ACC112 (cell line): ENCODE results near the gene TRNP1.

Experiments used
- H2AFZ ChIP-seq: fragments of 200-600 bp; sonication (generic); one replicate; pipeline ENCODE4 v1.6.0; 2017; ENCODE audit warnings: antibody characterized with exemption, low read length; ENCODE audit not compliant: unreplicated experiment
- H3K27ac ChIP-seq: fragments of 200-600 bp; sonication (generic); 2 replicates; pipeline ENCODE4 v1.5.1; 2014; ENCODE audit warnings: low read depth, mild to moderate bottlenecking, antibody characterized with exemption, low read length, moderate library complexity
- H3K27me3 ChIP-seq: fragments of 200-600 bp; sonication (generic); 2 replicates; pipeline ENCODE4 v1.6.1; 2014; ENCODE audit warnings: mild to moderate bottlenecking, antibody characterized with exemption, low read length, moderate library complexity, mixed read lengths; ENCODE audit not compliant: insufficient read depth
- H3K36me3 ChIP-seq: fragments of 200-600 bp; sonication (generic); 2 replicates; pipeline ENCODE4 v1.6.1; 2016; ENCODE audit warnings: mild to moderate bottlenecking, antibody characterized with exemption, low read length, moderate library complexity, mixed read lengths; ENCODE audit not compliant: insufficient read depth
- H3K4me1 ChIP-seq: fragments of 200-600 bp; sonication (generic); one replicate; pipeline ENCODE4 v1.6.1; 2016; ENCODE audit warnings: low read length, mixed read lengths; ENCODE audit not compliant: insufficient read depth, unreplicated experiment, control insufficient read depth
- H3K4me3 ChIP-seq: fragments of 200-600 bp; sonication (generic); 2 replicates; pipeline ENCODE4 v1.5.1; 2014; ENCODE audit warnings: mild to moderate bottlenecking, low read depth, low read length
- H3K79me2 ChIP-seq: fragments of 200-600 bp; sonication (generic); one replicate; pipeline ENCODE4 v1.6.0; 2016; ENCODE audit warnings: low read length; ENCODE audit not compliant: control insufficient read depth, unreplicated experiment, insufficient read depth

Gene TRNP1

DNA sequence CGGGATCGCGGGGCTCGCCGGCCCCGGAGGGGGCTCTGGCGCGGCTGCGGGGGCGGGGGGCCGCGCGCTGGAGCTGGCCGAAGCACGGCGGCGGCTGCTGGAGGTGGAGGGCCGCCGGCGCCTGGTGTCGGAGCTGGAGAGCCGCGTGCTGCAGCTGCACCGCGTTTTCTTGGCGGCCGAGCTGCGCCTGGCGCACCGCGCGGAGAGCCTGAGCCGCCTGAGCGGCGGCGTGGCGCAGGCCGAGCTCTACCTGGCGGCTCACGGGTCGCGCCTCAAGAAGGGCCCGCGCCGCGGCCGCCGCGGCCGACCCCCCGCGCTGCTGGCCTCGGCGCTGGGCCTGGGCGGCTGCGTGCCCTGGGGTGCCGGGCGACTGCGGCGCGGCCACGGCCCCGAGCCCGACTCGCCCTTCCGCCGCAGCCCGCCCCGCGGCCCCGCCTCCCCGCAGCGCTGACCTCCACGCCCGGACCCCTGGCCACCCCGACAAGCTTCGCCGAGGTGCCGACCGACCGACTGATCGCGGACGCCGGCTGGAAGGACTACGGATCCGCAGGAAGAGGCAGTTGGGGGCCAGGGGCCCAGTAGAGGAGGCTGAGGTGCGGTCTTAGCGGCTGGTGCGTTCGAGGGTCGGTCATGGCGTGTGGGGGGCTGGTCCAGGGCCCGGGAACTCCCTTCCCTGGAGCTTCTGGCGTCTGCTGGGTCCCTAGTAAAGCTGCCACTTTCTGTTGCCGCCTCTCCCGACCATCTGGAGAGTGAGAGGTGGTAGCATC, 711 bp downstream of the TRNP1 start:
- H3K27ac ChIP-seq: no peak overlapping the region
- peak overlapping the region; percentile 73 for H2AFZ ChIP-seq
- peaks cover 59% of the 10 kb centered on the region for H3K4me1 ChIP-seq
- peak overlapping the region; percentile 92 for H3K4me3 ChIP-seq
- no peaks in the 10 kb centered on the region for H3K36me3 ChIP-seq
- no peaks in the 10 kb centered on the region for H3K27me3 ChIP-seq
- H3K79me2 ChIP-seq: peaks cover 28% of the 10 kb centered on the region

DNA sequence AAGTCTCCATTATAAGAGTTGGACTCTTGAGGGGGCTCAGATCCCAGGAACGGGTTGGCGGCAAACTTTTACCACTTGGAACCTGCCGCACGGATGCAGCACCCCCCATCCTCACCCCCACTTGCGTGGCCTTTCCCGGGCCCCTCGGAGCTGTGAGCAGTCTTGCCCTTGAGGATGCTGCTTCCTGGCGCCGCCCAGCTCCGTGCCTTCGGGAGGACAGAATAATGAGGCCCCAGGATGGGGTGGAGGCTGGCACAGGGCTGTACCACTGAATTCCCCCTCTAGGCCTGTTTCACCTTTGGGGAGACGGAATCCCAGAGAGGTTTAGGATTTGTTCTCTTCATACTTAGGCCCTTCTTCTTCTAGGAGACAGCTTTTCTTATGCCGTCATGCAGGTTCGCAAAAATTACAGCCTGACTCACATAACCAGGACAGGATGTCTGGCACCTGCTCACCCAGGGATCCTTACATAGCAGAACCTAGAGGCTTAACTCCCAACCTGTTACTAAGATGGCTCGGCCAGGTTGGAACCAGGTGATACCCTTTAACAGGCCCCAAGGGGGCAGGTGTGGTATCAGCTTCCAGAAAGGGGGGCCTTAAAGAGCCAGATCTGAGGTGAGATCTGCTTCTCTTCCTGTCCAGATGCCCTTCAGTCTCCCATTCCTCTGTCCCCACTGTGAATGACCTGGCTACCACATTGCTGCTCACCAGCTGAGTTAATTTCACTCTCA, 1.5 kb downstream of the TRNP1 start:
- Histone ChIP-seq H3K27me3 (no peaks in the 10 kb centered on the region), H3K27ac (no peak overlapping the region), H3K79me2 (peaks cover 28% of the 10 kb centered on the region), H3K4me3 (peak overlapping the region; percentile 92), H2AFZ (no peak overlapping the region), H3K36me3 (no peaks in the 10 kb centered on the region), H3K4me1 (peaks cover 67% of the 10 kb centered on the region)

DNA sequence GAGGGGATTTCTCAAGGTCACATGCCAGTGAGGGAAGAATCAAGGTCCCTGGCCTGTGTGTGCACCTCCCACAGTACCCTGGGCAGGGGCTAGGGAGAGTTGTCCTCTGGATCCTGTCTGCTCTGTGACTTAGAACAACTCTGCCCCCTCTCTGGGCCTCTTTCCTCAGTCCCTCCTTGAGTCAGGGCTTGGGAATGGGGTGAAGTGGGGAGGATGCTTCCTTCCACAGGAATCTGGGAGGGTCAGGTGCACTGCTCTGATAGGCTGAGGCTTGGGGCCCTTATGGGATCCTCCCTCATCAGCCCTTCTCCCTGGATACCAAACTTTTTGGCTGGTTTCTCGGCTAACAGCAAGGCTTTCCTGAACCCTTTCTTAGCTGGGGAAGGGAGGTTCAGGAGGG, 2.5 kb downstream of the TRNP1 start:
- Histone ChIP-seq H3K27ac (peak overlapping the region; percentile 2; the same call in 1 of the 2 replicates), H3K4me1 (peaks cover 68% of the 10 kb centered on the region), H3K27me3 (no peaks in the 10 kb centered on the region), H3K36me3 (no peaks in the 10 kb centered on the region), H3K4me3 (peak overlapping the region; percentile 92), H2AFZ (no peak overlapping the region), H3K79me2 (peaks cover 28% of the 10 kb centered on the region)

DNA sequence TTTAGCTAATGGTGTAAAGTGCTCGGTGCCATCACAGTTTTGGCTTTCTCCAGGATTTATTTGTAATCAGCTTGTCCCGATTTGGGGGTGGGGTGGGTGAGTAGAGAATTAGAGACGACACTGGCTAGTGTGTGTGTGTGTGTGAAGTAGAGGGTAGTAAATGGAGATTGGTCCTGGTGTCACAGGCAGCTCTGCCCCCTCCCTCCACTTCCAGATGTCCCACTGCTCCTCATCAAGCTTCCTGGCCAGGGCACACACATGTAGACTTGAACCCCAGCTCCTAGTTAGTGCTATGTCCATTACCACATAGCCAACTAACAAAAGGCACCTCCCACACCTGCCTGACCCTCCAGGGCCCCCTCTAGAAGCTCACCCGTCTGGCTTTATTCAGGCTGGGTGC, 3.2 kb downstream of the TRNP1 start:
- Histone ChIP-seq H3K4me3 (peak overlapping the region; percentile 92; the same call in 1 of the 2 replicates), H3K4me1 (peaks cover 61% of the 10 kb centered on the region), H3K79me2 (peaks cover 28% of the 10 kb centered on the region), H3K27ac (0 out of 2 replicates have a peak overlapping the region, but pooled peaks have one; percentile 2), H2AFZ (no peak overlapping the region), H3K27me3 (no peaks in the 10 kb centered on the region), H3K36me3 (no peaks in the 10 kb centered on the region)

DNA sequence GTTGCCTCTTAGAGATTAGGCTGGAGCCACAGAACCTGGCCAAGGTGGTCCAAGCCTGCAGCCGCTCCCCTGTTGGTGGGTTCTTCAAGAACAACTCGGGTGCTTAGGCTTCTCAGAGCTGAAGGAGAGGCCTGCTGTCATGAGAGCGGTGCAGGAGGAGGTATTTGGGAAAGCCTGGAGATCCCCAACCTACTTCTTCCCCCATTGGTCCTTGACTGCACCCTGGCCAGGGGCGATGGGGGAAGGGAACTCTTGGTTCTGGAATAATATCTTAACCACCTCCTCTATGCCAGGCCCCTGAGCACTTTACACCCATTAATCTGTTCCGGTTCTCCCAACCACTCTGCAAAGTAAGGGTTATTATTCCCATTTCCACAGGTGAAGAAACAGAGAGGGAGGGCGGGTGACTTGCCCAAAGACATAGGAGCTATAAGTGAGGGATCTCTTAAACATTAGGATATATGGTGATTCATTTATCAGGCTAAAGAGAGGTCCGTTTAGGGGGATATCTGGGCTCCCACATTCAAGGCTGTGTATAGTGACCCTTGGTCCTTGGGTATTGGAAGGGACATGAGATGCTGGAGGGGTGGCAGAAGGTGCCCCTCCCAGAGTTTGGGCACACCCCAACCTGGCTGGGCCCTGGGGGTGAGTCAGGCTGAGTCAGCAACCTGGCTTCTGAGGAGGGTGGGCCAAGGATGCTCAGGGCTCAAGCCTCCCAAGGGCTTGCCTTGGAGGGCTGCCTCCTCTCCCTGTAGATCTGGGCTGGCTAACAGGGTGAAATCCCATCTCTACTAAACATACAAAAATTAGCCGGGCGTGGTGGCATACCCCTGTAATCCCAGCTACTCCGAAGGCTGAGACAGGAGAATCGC, 5.2 kb downstream of the TRNP1 start:
- peaks cover 27% of the 10 kb centered on the region for H3K79me2 ChIP-seq
- H3K4me1 ChIP-seq: peaks cover 57% of the 10 kb centered on the region

DNA sequence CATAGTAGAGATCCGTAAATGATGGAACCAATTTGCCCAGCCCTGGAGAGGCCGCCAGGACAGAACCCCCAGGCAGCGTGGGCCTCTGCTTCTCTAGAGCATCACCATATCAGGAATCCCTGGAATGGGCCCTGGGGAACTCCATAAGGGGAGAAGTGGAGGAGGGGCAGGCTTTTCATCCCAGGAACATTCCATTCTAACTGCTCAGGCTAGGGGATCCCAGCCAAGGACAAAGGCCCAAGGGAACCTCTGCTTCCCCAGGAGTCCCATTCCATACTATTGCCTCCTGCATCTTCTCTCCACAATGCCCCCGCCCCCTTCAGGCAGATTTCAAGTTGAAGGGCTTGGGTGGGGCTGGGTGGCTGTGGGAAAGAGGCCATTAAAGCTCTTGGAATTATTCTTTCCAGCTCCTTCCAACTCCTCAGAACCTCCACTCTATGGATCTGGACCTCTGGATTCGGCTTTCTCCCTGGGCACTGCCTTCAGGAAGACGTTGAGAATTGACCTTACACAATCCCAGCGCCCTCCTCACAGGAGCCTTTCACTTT, 6.0 kb downstream of the TRNP1 start:
- H3K79me2 ChIP-seq: peaks cover 18% of the 10 kb centered on the region
- H3K27ac ChIP-seq: peak overlapping the region; percentile 95
- peak overlapping the region; percentile 5 for H2AFZ ChIP-seq
- H3K4me1 ChIP-seq: peaks cover 57% of the 10 kb centered on the region
- no peaks in the 10 kb centered on the region for H3K36me3 ChIP-seq
- H3K4me3 ChIP-seq: peak overlapping the region; percentile 48
- no peaks in the 10 kb centered on the region for H3K27me3 ChIP-seq

More for the DNA sequence above, 5.2 kb downstream of the TRNP1 start:
- H2AFZ ChIP-seq: no peak overlapping the region
- peak overlapping the region; percentile 95 for H3K27ac ChIP-seq
- H3K4me3 ChIP-seq: peak overlapping the region; percentile 48
- no peaks in the 10 kb centered on the region for H3K27me3 ChIP-seq
- no peaks in the 10 kb centered on the region for H3K36me3 ChIP-seq

DNA sequence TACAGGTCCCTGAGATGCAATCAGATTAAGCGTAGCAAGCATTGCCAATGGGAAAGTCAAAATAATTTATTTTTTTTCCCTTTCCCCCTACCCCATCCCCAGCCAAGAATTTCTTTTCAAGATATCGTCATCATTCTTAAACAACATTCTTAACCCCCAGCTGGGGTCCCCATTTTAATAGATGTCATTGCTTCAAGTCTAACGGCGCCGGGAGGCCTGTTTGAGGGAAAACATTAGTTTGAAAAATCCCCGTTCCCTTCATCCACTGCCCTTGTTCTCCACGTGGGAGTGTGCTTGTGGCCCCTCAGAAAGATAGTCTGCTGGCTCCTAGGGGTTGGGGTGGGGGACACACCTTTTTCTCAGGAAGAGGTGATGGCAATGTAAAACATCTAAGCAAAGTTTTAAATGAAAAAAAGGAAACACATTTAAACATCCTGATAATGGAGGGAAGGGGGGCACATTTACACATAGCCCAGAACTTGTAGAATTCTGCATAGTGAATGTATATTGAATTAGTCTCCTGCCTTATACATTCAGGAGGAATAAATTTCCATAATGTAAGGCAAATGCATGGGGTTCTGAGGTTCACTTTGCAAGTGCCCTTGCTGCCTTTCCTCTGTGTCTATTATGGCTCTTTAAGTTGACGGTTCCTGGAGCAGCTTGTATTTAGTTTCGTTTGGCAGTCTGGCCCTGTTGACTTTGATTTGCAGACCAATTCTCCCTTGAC, 6.8 kb downstream of the TRNP1 start:
- peaks cover 52% of the 10 kb centered on the region for H3K4me1 ChIP-seq
- no peaks in the 10 kb centered on the region for H3K27me3 ChIP-seq
- H3K79me2 ChIP-seq: peaks cover 11% of the 10 kb centered on the region
- H3K36me3 ChIP-seq: no peaks in the 10 kb centered on the region
- no peak overlapping the region for H3K4me3 ChIP-seq
- H3K27ac ChIP-seq: peak overlapping the region; percentile 95
- H2AFZ ChIP-seq: no peak overlapping the region

DNA sequence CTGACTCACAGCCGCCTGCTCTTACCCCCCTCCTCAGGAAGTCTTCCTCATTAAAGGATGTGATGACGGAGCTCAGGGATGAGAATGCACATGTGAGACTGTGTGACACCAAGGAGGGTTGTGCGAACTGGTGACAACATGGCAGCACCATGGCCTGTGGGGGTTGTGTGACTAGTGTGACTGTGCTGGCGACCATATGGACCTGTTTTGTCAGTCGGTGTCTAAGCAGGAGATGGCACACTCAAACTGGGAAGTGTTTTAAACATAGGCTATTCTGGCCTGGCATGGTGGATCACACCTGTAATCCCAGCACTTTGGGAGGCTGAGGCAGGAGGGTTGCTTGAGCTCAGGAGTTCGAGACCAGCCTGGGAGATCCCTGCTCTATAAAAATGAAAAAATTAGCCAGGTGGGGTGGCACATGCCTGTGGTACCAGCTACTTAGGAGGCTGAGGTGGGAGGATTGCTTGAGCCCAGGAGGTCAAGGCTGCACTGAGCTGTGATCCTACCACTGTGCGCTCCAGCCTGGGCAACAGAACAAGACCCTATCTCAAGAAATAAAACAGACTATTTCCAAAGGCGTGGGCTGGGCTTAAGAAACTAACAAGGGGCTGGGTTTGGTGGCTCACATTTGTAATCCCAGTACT, 7.4 kb downstream of the TRNP1 start:
- Histone ChIP-seq H3K27me3 (no peaks in the 10 kb centered on the region), H3K4me1 (peaks cover 47% of the 10 kb centered on the region), H3K79me2 (peaks cover 8% of the 10 kb centered on the region), H3K27ac (peak overlapping the region; percentile 95; the same call in 1 of the 2 replicates), H3K4me3 (no peak overlapping the region), H3K36me3 (no peaks in the 10 kb centered on the region), H2AFZ (no peak overlapping the region)

DNA sequence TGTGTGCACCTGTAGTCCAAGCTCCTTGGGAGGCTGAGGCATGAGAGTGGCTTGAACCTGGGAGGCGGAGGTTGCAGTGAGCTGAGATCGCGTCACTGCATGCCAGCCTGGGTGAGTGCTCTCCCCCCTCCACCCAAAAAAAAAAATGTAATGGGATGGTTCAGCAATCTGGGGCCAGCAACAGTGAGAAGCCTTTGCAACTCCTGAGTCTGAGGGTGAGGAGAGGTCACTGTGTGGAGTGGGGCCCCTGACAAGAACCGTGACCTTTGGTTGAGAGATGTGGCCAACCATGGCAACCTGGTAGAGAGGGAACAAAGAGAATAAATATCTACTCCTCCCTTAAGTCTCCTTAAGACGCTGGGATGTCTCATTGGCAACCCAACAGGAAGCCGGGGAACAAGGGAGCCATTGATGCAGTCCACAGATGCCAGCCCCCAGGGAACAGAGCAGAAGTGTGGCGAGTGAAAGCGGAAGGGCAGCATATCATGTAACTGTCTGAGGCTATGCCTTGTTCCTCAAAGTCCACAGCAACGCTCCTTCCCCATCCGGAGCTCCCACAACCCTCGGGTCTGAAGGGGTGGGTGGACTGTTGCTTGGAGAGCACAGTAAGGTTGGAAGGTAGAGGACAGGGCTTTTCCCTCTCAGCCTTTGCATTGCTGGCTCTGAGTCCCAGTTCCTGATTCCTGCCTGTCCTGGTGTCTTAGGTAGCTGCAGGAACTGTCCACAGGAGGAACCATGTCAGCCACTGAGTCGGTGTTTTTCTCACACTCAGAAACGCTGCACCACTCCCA, 8.3 kb downstream of the TRNP1 start:
- H3K4me1 ChIP-seq: peaks cover 38% of the 10 kb centered on the region
- H3K27ac ChIP-seq: no peak overlapping the region

More for the DNA sequence above, 8.3 kb downstream of the TRNP1 start:
- no peaks in the 10 kb centered on the region for H3K79me2 ChIP-seq
- H2AFZ ChIP-seq: no peak overlapping the region
- H3K27me3 ChIP-seq: no peaks in the 10 kb centered on the region
- no peak overlapping the region for H3K4me3 ChIP-seq
- H3K36me3 ChIP-seq: no peaks in the 10 kb centered on the region
